IgD-negative memory B cell (primary cell): Measurements from ENCODE around the gene FGF14. TPM values are rescaled to one million over a fixed set of nuclear protein-coding genes. Genes with fewer than 3 reads are reported as not detected.

Source experiments
- H3K27ac Mint-ChIP-seq, 3 donors: one replicate each; pipeline ENCODE4 v1.8.0; 2020 to 2022; ENCODE audit warnings: mild to moderate bottlenecking in 3 of 3, mixed read lengths in 3 of 3, moderate library complexity in 1 of 3
- H3K27me3 Mint-ChIP-seq: one replicate; pipeline ENCODE4 v1.8.0; 2021; ENCODE audit warnings: mixed read lengths
- H3K36me3 Mint-ChIP-seq: one replicate; pipeline ENCODE4 v1.8.0; 2020; ENCODE audit warnings: mild to moderate bottlenecking, mixed read lengths
- H3K4me1 Mint-ChIP-seq, 3 donors: one replicate each; pipeline ENCODE4 v1.8.0; 2020 to 2022; ENCODE audit warnings: mixed read lengths in 3 of 3, mild to moderate bottlenecking in 1 of 3
- H3K4me3 Mint-ChIP-seq, 4 donors: one replicate each; pipeline ENCODE4 v1.8.0; 2020 to 2022; ENCODE audit warnings: mild to moderate bottlenecking in 4 of 4, mixed read lengths in 4 of 4, moderate library complexity in 3 of 4
- H3K9me3 Mint-ChIP-seq, 3 donors: one replicate each; pipeline ENCODE4 v1.8.0; 2020 to 2021; ENCODE audit warnings: mixed read lengths in 3 of 3, mild to moderate bottlenecking in 1 of 3
- polyA plus RNA-seq: library from polyadenylated mRNA; unstranded; fragments of 300-500 nt; fragmentation: Illumina TruSeq; gene quantifications from one replicate; pipeline ENCODE4 v1.2.3, GENCODE V29; 2021

Gene FGF14
- polyA plus RNA-seq, 1 donor from 2014 or later = not detected

DNA sequence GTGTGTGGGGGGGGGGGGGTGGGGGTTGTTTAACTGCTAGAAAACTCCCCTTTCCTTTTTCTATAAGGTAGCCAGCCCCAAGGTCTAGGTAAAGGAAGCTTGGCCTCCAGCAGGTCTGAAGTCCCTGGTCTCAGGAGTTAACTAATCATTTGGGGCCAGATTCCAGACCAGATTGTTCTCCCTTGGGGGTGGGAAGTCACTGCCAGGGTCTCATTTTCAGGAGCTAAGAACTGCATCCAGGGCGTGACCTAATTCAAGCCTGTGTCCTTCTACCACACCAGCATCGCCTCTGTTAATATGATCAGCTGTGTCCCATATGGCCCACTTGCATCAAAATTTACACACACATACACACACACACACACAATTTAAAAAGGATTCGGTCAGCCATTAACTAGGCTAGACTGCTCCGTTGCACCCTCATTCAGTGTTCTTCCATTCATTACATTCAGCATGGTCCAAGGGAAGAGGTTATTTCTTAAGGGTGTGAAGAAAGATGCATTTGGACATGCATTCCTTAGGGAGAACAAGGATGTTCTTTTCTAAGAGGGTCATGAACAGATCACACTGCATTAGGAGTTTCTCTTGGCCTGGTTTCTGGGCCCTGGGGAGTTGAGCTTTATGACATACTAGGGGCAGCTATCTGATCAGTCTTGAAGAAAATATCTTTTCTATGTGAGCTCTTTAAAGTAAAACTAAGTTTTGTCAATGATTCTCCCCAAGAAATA, 91.0 kb downstream of the FGF14 start:
- Mint-ChIP-seq H3K27me3 (peaks cover 1% of the 10 kb centered on the region), H3K9me3 (no peaks in the 10 kb centered on the region), H3K27ac (no peak overlapping the region), H3K36me3 (peaks cover 2% of the 10 kb centered on the region), H3K4me1 (peaks cover 0 to 4% (median 0%) of the 10 kb centered on the region in 3 donors), H3K4me3 (no peak overlapping the region)

- peaks cover 2% of the 10 kb centered on the region for H3K36me3 Mint-ChIP-seq
- no peak overlapping the region for H3K27ac Mint-ChIP-seq
- peaks cover 0 to 4% (median 0%) of the 10 kb centered on the region in 3 donors for H3K4me1 Mint-ChIP-seq
- no peaks in the 10 kb centered on the region for H3K9me3 Mint-ChIP-seq
- peaks cover 1% of the 10 kb centered on the region for H3K27me3 Mint-ChIP-seq
- no peak overlapping the region for H3K4me3 Mint-ChIP-seq
Observed at GRCh38 chr13:102309110-102309509, 92.7 kb downstream of the FGF14 start.

DNA sequence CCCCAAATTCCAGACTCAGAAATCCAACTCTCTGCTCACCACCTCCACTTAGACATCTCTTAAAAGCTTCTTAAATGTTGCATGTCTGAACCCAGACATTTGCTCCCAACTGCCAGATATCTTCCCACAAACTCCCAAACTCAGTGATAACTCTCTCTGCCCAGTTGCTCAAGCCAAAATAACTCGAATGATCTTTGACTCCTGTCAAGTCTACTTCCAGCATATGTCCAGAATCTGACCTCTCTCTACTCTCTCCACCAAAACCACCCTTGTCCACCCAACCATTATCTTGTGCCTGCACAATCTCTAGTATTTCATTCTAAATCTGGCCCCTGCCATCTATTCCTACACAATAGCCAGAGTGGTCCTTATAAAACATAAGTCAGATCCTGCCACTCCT, 99.3 kb downstream of the FGF14 start:
- Mint-ChIP-seq H3K4me3 (no peak overlapping the region), H3K9me3 (no peaks in the 10 kb centered on the region), H3K36me3 (no peaks in the 10 kb centered on the region), H3K27ac (no peak overlapping the region), H3K4me1 (no peaks in the 10 kb centered on the region), H3K27me3 (no peaks in the 10 kb centered on the region)

- no peak overlapping the region for H3K27ac Mint-ChIP-seq
- no peaks in the 10 kb centered on the region for H3K9me3 Mint-ChIP-seq
- H3K4me3 Mint-ChIP-seq = no peak overlapping the region
- H3K36me3 Mint-ChIP-seq = no peaks in the 10 kb centered on the region
- H3K27me3 Mint-ChIP-seq = no peaks in the 10 kb centered on the region
- no peaks in the 10 kb centered on the region for H3K4me1 Mint-ChIP-seq
Observed at GRCh38 chr13:102300379-102300778, 101.5 kb downstream of the FGF14 start.

- no peak overlapping the region for H3K27ac Mint-ChIP-seq
- H3K4me3 Mint-ChIP-seq = no peak overlapping the region
- H3K27me3 Mint-ChIP-seq = no peaks in the 10 kb centered on the region
- H3K36me3 Mint-ChIP-seq = no peaks in the 10 kb centered on the region
- H3K9me3 Mint-ChIP-seq = no peaks in the 10 kb centered on the region
- H3K4me1 Mint-ChIP-seq = no peaks in the 10 kb centered on the region
Observed at GRCh38 chr13:102299366-102299765, 102.5 kb downstream of the FGF14 start.

DNA sequence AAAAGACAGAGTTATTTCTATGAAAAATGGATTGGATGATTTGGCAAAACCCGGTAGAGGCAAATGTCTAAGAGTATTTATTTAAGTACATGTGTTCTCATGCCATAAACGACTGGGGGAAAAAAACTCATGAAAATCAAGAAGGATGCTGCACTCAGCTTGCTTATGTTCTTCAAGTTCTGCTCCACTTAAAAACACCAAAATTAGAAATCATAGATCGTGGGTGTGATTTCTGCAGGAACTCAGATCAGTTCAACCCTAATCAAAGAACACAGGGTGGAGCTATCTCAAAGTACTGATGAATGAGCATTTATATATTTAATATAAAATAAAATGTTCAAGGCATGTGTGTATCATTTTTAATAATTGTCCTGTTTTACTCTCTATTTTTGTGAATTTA, 103.8 kb downstream of the FGF14 start:
- Mint-ChIP-seq H3K4me3 (no peak overlapping the region), H3K9me3 (no peaks in the 10 kb centered on the region)

DNA sequence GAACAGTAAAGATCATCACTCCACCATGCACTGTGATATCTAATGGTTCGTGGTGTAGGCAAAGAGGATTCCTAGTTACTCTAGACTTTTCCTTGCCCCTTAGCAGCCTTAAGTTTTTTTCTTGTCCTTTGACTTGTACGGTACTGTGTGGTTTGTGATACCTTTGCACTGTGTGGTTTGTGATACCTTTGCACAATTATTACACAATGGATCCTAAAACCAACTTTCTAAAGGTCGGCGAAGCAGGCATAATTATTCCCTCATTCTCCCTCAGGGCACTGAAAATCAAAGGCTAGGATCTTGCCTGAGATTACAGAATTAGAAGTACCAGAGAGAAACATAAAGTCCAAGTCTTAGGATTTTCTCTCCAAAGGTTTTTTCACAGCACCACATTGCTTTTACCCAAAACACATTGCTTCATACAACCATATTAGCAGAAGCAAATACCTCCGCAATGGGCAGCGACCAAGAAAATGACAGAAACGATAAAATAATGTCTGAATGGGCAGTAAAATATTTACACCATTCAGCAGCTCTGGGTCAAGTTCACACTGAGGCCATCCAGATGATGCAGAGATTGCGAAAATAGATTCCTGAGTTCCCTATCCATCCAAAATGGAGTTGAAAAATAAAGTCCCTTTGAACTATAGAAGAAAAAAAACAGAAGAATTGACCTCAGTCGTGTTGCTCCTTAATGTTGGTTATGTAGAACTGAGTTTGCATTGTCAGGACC, 106.4 kb downstream of the FGF14 start:
- no peaks in the 10 kb centered on the region for H3K4me1 Mint-ChIP-seq
- no peaks in the 10 kb centered on the region for H3K9me3 Mint-ChIP-seq
- H3K4me3 Mint-ChIP-seq = no peak overlapping the region
- H3K27me3 Mint-ChIP-seq = no peaks in the 10 kb centered on the region
- H3K27ac Mint-ChIP-seq = no peak overlapping the region
- H3K36me3 Mint-ChIP-seq = no peaks in the 10 kb centered on the region

More for the DNA sequence above, 103.8 kb downstream of the FGF14 start:
- Mint-ChIP-seq H3K4me1 (no peaks in the 10 kb centered on the region), H3K27ac (no peak overlapping the region), H3K27me3 (no peaks in the 10 kb centered on the region), H3K36me3 (no peaks in the 10 kb centered on the region)

GRCh38 chr13:102294407-102295018, 107.3 kb downstream of the FGF14 start:
- no peaks in the 10 kb centered on the region for H3K4me1 Mint-ChIP-seq
- no peaks in the 10 kb centered on the region for H3K9me3 Mint-ChIP-seq
- H3K36me3 Mint-ChIP-seq = no peaks in the 10 kb centered on the region
- H3K27me3 Mint-ChIP-seq = no peaks in the 10 kb centered on the region
- no peak overlapping the region for H3K4me3 Mint-ChIP-seq
- H3K27ac Mint-ChIP-seq = no peak overlapping the region

GRCh38 chr13:102293723-102294122, 108.1 kb downstream of the FGF14 start:
- Mint-ChIP-seq H3K4me3 (no peak overlapping the region), H3K27me3 (no peaks in the 10 kb centered on the region), H3K27ac (no peak overlapping the region), H3K36me3 (no peaks in the 10 kb centered on the region), H3K9me3 (no peaks in the 10 kb centered on the region), H3K4me1 (no peaks in the 10 kb centered on the region)

- Mint-ChIP-seq H3K9me3 (no peaks in the 10 kb centered on the region), H3K4me3 (no peak overlapping the region), H3K36me3 (no peaks in the 10 kb centered on the region), H3K27ac (no peak overlapping the region), H3K27me3 (no peaks in the 10 kb centered on the region), H3K4me1 (no peaks in the 10 kb centered on the region)
Observed at GRCh38 chr13:102291587-102292218, 110.1 kb downstream of the FGF14 start.

DNA sequence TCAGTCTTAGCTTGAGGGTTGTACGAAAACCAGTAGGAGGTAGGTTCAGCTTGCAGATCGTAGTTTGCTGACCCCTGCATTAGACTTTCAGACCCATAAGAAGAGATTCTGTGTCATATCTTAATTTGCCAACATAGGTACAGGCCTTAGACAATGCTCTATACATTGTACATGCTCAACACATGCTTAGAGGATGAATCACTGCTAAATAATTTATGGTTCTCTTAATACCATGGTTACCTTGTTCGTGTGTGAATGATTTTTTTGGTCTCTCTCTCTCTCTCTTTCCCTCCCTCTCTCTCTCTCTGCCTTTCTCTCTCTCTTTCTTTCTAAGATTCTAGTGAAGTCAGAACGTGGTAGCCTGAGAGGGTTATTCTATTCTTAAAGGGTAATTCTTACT, 112.2 kb downstream of the FGF14 start:
- no peaks in the 10 kb centered on the region for H3K9me3 Mint-ChIP-seq
- no peak overlapping the region for H3K4me3 Mint-ChIP-seq
- H3K27ac Mint-ChIP-seq = no peak overlapping the region

DNA sequence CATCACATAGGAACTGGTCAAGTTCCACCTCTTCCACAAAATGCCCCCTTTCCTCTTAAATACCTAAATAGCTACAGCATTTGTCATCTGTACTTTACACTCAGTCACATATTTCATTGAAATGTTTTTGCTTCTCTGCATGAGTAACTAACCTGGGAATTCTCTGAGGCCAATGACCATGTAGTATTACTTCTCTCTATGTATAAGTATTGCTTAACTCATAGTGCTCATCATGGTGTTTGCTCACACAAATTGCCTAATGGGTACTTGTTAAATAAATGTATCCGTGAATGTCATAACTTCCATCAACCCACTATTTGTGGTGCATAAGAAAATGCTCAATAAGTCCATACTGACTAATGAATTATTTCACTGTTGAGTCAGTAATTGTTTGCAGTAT, 115.5 kb downstream of the FGF14 start:
- Mint-ChIP-seq H3K4me3 (no peak overlapping the region), H3K27ac (peak overlapping the region in 1 of 3 donors; percentile 7), H3K36me3 (no peaks in the 10 kb centered on the region), H3K4me1 (no peaks in the 10 kb centered on the region), H3K27me3 (no peaks in the 10 kb centered on the region), H3K9me3 (no peaks in the 10 kb centered on the region)

More for the DNA sequence above, 112.2 kb downstream of the FGF14 start:
- Mint-ChIP-seq H3K27me3 (no peaks in the 10 kb centered on the region), H3K4me1 (no peaks in the 10 kb centered on the region), H3K36me3 (no peaks in the 10 kb centered on the region)

DNA sequence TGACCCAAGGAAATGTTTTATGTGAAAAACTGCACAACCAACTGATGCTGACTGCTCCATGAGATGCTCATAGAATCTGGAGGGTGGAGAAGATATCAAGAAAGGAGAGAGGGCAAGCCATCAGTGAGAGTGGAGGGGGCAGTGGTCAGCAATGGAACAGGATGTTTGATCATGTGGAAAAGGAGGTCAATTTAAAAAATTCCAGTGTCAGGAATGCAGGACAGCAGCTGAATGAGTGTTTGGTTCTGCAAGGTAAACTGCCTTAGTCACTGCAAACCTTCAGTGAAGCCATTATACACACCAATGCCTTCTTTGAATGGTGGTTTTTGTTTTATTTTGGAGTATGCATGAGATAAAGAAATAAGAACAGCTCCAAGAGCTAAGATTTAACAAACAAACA, 121.5 kb downstream of the FGF14 start:
- H3K9me3 Mint-ChIP-seq = no peaks in the 10 kb centered on the region
- no peak overlapping the region for H3K27ac Mint-ChIP-seq
- no peaks in the 10 kb centered on the region for H3K4me1 Mint-ChIP-seq
- H3K4me3 Mint-ChIP-seq = no peak overlapping the region
- no peaks in the 10 kb centered on the region for H3K36me3 Mint-ChIP-seq
- H3K27me3 Mint-ChIP-seq = no peaks in the 10 kb centered on the region

- Mint-ChIP-seq H3K27ac (no peak overlapping the region), H3K27me3 (no peaks in the 10 kb centered on the region), H3K36me3 (no peaks in the 10 kb centered on the region), H3K4me3 (peak overlapping the region in 1 of 4 donors; percentile 30), H3K4me1 (no peaks in the 10 kb centered on the region), H3K9me3 (no peaks in the 10 kb centered on the region)
Observed at GRCh38 chr13:102277286-102277685, 124.6 kb downstream of the FGF14 start.

- Mint-ChIP-seq H3K9me3 (no peaks in the 10 kb centered on the region), H3K4me3 (no peak overlapping the region), H3K27ac (no peak overlapping the region), H3K4me1 (no peaks in the 10 kb centered on the region), H3K36me3 (no peaks in the 10 kb centered on the region), H3K27me3 (no peaks in the 10 kb centered on the region)
Observed at GRCh38 chr13:102276404-102276803, 125.4 kb downstream of the FGF14 start.
